Measurements from ENCODE around the gene EML6.
A peak's percentile ranks its signal among the peaks of the same experiment; 100 is the strongest.
"Not testable (repeated sequence)": the region's sequence is repeated elsewhere in the genome, so short reads cannot be mapped to it uniquely, and the experiment has no call there.

Gene EML6

DNA sequence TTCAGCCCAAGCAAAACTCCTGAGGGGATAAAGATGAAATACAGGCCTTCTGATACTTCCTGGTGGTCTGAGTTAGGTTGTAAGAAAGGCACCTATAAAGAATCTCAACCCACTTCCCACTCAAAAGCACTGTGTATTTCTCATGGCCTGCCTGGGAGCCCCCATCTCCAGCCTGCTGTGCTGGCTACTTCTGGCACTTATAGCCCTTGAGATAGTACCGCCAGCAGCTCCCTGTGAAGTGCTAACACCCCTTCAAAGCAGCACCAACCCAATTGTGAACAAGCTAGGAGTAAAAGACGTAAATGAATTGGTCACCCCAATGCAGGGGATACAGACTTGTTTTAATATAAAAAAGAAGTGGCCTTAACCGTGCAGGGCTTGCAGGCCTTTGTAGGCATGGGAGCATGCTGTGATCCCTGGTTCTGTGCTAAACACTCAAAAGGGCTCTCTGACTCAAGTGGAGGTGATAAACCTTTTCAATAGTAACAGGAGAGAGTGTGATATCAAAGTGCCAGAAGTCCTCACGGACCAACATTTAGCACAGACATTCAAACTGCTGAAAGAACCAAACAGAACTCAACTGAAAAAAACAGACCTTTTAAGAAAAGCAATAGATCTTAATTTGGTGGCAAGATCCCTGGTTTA, 246.0 kb downstream of the EML6 start:
- no peak for DNase-seq

DNA sequence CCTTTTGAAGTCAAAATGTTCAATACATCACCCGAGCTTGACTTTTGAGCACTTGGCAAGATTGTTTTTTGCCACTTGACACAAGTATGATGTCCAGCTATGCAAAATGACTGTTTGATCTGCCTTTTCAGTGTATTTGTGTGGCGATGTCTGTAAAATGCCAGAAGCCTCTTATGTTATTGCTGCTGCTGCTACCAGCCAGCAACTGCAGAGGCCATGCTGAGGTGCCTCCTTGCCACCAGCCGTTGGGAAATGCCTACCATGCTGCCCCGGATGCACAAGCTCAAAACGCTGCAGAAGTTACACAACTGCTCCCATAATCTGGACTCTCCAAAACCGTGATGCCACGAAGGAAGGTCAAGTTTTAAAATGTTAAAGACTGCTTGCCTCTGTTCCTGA, 246.5 kb downstream of the EML6 start:
- DNase-seq, result no peak

GRCh38 chr2:54975175-54975574, 251.7 kb downstream of the EML6 start:
- DNase-seq, result no peak

DNA sequence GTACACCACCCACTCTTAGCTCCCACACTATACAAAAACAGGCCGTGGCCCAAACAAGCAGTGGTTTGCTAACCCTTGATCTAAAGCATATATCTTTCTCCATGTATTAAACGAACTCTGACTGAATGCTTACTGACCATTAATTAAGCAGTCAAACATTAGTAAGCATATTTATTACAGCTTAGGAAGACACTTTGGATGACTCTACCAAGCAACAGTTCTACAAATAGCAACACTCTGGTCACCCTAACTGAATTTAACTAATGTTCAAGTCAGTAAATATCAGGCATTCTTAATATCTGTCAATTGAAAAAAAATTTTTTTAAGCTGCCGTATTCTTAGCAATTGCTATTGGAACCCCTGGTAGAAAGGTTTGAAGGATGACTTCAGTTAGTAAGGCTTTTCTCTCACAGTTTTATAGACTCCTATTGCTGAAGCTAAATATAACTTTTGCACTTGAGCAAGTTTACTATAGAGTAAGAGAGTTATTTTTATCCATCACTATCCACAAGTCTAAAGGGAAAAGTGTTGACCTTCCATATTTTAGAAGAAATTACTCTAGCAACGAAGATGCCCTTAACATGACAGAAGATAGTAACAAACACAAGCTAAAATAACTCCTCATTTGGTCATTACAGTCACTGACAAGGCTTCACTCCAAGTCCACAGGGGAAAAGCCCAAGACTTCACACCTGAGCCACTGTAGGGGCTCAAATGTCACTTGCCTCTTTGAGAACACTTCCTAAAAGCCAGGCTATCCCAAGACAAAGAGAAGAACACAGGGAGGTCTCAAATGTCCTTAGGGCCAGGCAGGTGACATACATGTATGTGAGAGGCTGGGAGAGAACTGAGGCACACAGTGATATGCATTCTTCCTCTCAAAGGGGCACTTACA, 252.4 kb downstream of the EML6 start:
- DNase-seq, result no peak

DNA sequence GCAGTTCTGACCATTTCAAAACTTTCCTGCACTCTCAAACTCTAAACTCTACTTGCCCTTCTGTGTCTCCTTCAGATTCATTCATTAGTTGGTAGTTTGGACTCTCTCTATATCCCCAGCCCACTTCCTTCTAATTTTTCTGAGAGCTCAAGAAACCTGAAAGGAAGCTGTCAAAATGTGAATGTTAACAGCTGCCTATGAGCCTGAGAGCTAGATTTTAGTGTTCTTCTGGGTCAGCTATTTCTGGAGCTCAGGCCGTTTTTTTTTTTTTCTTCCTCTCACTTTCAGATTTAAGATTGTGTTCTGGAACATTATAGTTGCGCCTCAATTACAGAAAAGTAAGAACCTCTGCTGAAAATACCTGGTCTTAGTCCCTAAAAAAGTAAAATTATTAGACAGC, 253.7 kb downstream of the EML6 start:
- no peak for DNase-seq

DNA sequence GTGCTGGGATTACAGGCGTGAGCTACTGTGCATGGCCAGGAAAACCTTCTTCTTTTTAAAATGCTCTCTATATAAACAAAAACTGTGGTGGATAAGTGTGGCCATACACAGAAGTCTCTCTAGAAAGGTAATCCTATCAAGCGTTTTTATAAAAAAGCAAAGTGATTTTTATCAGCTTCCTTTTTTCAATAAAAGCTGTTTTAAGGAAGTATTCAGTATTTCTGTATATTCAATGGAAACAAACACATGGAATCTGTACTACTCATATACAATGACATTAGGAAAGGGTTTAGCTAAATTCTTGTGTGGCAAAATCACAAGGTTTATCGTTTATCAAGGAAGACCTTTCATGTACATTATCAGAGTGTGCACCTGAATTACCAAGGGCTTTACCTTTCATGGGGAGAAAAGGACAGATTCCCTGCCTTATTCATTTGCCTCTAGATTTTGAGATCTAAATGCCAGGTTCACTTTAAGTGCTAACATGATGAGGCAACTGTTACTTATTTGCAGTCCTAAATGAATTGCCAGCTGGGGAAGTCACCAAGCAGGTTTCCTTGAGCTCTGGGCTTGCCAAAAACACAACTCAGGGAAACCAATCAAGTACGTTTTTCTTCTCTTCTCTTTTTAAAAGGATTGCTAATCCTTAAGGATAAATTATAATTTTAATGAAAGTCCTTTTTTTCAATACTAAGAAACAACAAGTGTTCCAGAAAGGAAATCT, 256.0 kb downstream of the EML6 start:
- DNase-seq, result no peak

- DNase-seq, result no peak
Measured at GRCh38 chr2:54981385-54981784, 257.9 kb downstream of the EML6 start.

- DNase-seq, result no peak
Measured at GRCh38 chr2:54983345-54984220, 260.1 kb downstream of the EML6 start.

DNA sequence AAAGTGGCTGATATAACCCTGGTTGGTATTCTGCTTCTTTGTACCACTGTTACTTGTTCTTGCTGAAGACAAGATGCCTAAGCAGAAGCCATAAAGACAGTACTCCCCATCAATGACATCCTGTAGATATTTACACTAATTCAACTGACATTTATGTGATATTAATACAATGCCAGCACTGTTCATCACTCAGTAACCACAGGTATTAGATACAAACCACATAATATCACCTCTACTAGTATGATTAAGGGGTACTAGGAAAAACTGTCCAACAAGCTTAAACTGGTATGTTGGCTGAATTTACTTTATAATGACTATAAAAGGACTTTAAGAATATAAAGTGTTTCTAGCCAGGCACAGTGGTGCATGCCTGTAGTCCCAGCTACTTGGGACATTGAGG, 261.0 kb downstream of the EML6 start:
- DNase-seq, result no peak

DNA sequence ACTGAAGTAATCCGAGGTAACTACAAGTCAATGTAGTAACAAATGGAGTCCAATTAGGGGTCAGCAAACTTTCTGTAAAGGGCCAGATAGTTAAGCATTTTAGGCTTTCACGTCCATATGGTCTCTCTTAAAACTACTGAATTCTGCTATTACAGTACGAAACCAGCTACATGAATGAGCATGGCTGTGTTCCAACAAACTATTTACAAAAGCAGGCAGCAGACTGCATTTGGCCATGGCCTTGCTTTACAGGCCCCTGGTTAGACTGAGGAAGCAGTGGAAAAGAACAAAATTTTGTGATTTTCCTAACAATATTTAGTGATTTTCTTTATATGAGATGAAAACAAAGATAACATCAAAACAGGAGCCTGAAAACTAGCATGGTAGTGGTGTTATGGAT, 262.8 kb downstream of the EML6 start:
- no peak for DNase-seq

GRCh38 chr2:54988612-54989011, 265.1 kb downstream of the EML6 start:
- no peak for DNase-seq

DNA sequence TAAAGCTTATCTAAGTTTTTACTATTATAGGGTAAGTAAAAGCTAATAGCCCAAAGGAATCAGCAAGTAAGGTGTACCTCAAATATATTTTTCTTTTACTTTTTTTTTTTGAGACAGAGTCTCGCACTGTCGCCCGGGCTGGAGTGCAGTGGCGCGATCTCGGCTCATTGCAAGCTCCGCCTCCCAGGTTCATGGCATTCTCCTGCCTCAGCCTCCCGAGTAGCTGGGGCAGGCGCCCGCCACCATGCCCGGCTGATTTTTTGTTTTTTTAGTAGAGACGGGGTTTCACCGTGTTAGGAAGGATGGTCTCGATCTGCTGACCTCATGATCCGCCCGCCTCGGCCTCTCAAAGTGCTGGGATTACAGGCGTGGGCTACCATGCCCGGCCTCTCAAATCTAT, 267.2 kb downstream of the EML6 start:
- not testable (repeated sequence) for DNase-seq

- no peak for DNase-seq
Measured at GRCh38 chr2:54995553-54995952, 272.1 kb downstream of the EML6 start.

DNA sequence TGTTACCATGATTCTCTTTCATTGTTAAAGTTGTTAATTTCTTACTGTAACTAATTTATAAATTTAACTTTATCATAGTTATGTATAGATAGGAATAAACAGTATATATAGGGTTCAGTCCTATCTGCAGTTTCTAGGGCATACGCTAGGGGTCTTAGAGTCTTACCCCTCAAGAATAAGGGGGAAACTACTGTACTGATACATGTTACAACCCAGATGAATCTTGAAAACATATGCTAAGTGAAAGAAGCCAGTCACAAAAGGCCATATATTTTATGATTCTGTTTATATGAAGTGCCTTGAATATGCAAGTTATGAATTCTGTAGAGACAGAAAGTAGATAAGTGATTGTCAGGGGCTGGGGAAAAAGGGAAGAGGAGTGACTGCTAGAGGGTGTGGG, 274.4 kb downstream of the EML6 start:
- DNase-seq, result no peak

DNA sequence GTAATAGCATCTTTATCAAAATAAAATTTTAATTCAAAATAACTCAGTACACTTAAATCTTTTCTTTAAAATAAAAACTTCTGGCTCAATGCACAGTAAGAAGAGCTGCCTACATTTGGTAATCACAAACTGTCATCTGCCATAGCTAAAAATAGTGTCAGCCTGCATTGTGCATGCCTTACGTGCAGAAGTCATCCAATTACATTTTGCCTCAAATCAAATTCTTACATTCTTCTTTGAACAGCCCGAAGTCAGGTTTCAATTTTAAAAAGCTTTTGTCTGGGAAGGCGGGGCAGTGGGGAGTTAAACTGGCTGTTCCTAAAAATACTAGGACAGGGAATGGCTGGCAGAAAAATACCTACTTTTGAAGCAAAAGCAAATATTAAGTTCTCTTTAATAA, 275.7 kb downstream of the EML6 start:
- DNase-seq, result no peak

DNA sequence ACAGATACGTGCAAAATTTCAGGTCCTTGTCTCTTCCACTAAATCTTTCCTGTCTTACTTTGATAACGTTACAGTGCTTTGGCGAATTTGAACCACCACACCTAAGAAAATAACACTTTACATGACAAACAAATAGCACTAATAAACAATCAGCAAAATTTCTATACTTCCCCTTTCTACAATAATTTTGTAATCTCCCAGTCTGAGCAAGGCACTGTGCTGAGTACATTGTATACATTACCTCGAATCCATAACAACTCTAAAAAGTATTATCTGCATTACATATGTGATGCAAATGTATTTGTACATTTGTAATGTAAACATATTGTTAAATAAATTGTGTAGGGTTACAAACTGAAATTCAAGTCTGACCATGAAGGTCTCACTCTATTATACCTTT, 276.9 kb downstream of the EML6 start:
- DNase-seq, result no peak

- DNase-seq, result no peak
Measured at GRCh38 chr2:55001716-55002115, 278.3 kb downstream of the EML6 start.

DNA sequence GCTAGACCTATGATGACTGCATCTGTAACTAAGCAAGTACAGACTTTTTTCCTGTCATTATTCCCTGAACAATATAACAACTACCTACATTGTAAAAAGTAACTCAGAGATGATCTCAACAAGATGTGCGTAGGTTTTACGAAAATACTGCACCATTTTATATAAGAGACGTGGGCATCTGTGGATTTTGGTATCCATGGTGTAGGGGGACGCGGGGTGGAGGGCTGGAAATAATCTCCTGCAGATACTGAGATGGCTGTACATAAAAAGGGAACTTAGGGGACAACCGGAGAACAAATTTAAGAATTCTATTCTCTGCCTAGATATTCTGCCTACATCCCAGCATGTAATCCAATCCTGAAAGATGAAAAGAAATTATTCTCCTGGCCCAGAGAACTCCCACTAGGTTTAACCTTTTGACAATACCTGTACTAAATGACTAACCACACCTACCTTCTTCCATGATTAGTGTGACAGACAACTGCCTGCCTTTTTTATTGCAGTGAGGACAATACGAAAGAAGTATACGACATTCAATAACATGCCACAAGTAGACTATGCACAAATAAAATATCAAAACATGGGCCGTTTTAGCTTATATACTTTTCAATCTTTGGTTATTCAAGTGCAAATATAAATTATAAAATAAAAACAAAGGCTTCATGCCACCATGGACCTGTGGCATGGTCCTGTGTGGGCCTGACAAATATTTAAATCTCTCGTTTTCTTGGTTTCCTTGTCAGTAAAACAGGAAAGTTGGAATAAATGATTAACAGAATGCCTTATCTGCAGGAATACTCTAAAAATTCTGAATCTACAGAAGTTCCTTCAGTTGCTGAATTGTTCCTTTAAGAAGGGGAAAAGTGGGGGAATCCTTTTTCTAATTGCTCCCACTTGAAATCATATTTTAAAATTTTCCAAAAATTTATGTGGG, 280.5 kb downstream of the EML6 start:
- DNase-seq, result no peak

- no peak for DNase-seq
Measured at GRCh38 chr2:55006306-55006705, 282.8 kb downstream of the EML6 start.

DNA sequence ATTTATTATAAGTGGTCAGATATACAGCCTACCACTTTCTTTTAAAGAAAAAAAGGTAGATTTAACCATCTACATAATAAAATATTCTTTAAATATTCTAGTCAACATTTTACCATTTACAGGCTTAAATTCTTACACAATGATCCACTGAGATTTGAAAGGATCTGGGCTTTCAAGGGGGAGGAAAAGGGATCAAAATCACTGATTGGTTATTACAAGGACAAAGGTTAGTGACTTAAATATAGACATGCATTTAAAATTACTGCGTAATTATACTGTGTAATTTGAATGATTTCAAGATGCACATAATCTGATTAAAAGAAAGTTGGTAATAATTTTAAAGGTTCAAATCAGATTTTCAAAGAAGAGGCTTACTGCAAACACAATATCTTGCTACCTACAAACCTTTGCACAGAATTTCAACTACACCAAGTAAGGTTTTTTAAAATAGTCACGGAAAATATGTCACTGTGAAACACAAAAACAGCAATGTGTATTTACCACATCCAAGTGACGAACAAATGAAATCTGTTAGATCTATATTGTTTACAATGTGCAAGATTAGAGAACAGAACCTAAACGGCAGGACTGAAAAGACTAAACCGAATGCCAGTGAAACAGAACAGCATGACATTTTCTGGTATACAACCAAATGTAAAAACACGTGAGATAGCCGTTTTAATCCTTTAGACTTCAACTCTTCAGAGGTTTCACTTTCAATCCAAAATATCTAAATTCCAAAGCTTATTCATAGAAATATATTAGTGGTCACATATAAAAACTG, 286.0 kb downstream of the EML6 start:
- DNase-seq, result no peak

DNA sequence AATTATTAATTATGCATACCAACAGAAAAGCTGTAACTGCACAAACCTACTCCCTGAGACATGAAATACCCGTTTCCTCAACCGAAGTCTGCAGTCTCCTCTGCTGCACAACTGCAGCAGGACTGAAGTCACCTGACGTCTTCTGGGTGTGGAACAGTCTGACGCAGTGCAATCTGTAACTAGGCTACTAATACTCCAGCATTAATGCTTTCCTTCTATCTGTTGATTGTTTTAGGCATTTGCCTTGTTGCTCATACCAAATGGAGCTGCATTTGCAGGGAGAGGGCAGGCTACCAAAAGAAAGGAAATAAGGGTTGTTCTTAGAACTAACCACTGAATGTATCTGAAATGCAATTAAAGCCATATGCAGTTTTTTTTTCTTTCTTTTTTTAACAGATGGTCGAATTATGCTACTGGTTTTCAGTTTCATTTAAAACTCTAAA, 286.7 kb downstream of the EML6 start:
- DNase-seq, result peak; percentile 48
